Right atrium auricular region (tissue), 2 donors: Measurements from ENCODE around the gene C1orf52. TPM values are rescaled to one million over a fixed set of nuclear protein-coding genes. Genes with fewer than 3 reads are reported as not detected.

Experiments used
- DNase-seq: peaks from one replicate; pipeline ENCODE4 v3.0.0-alpha.2; 2019; ENCODE audit warnings: low spot score
- H3K27ac ChIP-seq, 2 donors: fragments of 200-600 bp; sonication (generic); 1 replicate in 1 of 2; 2 replicates in 1 of 2; pipeline ENCODE4 v1.5.1; 2016 to 2019
- H3K27me3 ChIP-seq, 2 donors: fragments of 200-600 bp; sonication (generic); one replicate each; pipeline versions ENCODE4 v1.5.1 to v1.6.0; 2017 to 2019
- H3K36me3 ChIP-seq: fragments of 200-600 bp; sonication (generic); one replicate; pipeline ENCODE4 v1.5.1; 2016
- H3K4me1 ChIP-seq, 2 donors: fragments of 200-600 bp; sonication (generic); one replicate each; pipeline versions ENCODE4 v1.5.1 to v1.6.0; 2017 to 2019
- H3K4me3 ChIP-seq, 2 donors: fragments of 200-600 bp; sonication (generic); 1 replicate in 1 of 2; 2 replicates in 1 of 2; pipeline ENCODE4 v1.5.1; 2017 to 2019; ENCODE audit warnings: mild to moderate bottlenecking in 1 of 2, moderate library complexity in 1 of 2
- H3K9me3 ChIP-seq, 2 donors: fragments of 200-600 bp; sonication (generic); one replicate each; pipeline ENCODE4 v1.5.1; 2019
- total RNA-seq, 2 donors: library from RNA; depleted of rRNA; stranded (reverse); fragments of >200 nt; gene quantifications; one replicate each; pipeline ENCODE4 v1.1.0, GENCODE V29; 2016
- TF ChIP-seq, protein P1 (sequence below), 2 donors: fragments of 200-600 bp; sonication (generic); IDR thresholded peaks; one replicate each; pipeline ENCODE4 v1.5.1; 2019; ENCODE audit warnings: antibody characterized with exemption in 2 of 2

Gene C1orf52
- total RNA-seq, 2 donors from 2014 or later = 7.5 to 8.6 TPM

DNA sequence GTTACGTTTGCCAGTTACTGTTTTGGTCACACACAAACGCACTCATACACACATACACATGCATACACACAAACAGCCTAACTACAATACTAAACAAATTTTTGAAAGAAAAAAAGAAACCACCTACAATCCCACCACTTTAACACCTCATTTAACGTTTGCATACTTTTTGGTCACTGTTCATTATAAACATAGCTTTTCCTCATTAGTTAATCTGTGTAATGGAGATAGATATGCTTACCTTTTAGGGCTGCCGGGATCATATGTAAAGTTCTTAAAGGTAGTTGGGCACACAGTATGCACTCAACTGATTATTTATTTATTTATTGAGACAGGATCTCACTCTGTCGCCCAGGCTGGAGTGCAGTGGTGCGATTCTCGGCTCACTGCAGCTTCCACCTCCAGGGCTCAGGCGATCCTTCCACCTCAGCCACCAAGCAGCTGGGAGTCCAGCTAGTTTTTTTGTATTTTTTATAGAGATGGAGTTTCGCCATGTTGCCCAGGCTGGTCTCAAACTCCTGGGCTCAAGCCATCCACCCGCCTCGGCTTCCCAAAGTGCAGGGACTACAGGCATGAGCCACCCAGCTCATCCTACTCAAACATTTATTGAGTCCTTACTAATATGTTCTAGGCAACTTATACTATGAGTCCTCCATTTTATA is 17.6 kb upstream of the C1orf52 start:
- no peak for DNase-seq
- H3K4me1 ChIP-seq = peaks cover 0 to 30% of the 10 kb centered on the region in 2 donors
- no peaks in the 10 kb centered on the region for H3K27me3 ChIP-seq
- H3K36me3 ChIP-seq = no peaks in the 10 kb centered on the region
- H3K4me3 ChIP-seq = peak overlapping the region; percentile 86 to 92
- TF ChIP-seq, protein P1, sequence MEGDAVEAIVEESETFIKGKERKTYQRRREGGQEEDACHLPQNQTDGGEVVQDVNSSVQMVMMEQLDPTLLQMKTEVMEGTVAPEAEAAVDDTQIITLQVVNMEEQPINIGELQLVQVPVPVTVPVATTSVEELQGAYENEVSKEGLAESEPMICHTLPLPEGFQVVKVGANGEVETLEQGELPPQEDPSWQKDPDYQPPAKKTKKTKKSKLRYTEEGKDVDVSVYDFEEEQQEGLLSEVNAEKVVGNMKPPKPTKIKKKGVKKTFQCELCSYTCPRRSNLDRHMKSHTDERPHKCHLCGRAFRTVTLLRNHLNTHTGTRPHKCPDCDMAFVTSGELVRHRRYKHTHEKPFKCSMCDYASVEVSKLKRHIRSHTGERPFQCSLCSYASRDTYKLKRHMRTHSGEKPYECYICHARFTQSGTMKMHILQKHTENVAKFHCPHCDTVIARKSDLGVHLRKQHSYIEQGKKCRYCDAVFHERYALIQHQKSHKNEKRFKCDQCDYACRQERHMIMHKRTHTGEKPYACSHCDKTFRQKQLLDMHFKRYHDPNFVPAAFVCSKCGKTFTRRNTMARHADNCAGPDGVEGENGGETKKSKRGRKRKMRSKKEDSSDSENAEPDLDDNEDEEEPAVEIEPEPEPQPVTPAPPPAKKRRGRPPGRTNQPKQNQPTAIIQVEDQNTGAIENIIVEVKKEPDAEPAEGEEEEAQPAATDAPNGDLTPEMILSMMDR (IDR thresholded peaks at IDR 0.05) = no peak
- peak overlapping the region; percentile 95 to 98 for H3K27ac ChIP-seq
- H3K9me3 ChIP-seq = no peaks in the 10 kb centered on the region

- H3K9me3 ChIP-seq = no peaks in the 10 kb centered on the region
- no peaks in the 10 kb centered on the region for H3K36me3 ChIP-seq
- H3K4me3 ChIP-seq = peak within 1 kb of the TSS; percentile 86 to 92
- TF ChIP-seq, protein P1 (IDR thresholded peaks at IDR 0.05) = no peak
- peaks cover 0 to 36% of the 10 kb centered on the region in 2 donors for H3K4me1 ChIP-seq
- H3K27me3 ChIP-seq = no peaks in the 10 kb centered on the region
- DNase-seq = peak; percentile 98
- peak within 1 kb of the TSS; percentile 95 to 98 for H3K27ac ChIP-seq
These were observed 16.9 kb upstream of the C1orf52 start, which contains the start of gene BCL10 for GRCh38 chr1:85276215-85276977. BCL10 (minus strand) TSS chr1:85276632; CDS start chr1:85276352, 280 bp downstream.

GRCh38 chr1:85275701-85276214 is 16.3 kb upstream of the C1orf52 start:
- no peak for DNase-seq
- peak overlapping the region; percentile 95 to 98 for H3K27ac ChIP-seq
- peaks cover 0 to 36% of the 10 kb centered on the region in 2 donors for H3K4me1 ChIP-seq
- no peaks in the 10 kb centered on the region for H3K36me3 ChIP-seq
- no peaks in the 10 kb centered on the region for H3K27me3 ChIP-seq
- H3K4me3 ChIP-seq = peak overlapping the region; percentile 86 to 92
- H3K9me3 ChIP-seq = no peaks in the 10 kb centered on the region
- TF ChIP-seq, protein P1 (IDR thresholded peaks at IDR 0.05) = no peak

DNA sequence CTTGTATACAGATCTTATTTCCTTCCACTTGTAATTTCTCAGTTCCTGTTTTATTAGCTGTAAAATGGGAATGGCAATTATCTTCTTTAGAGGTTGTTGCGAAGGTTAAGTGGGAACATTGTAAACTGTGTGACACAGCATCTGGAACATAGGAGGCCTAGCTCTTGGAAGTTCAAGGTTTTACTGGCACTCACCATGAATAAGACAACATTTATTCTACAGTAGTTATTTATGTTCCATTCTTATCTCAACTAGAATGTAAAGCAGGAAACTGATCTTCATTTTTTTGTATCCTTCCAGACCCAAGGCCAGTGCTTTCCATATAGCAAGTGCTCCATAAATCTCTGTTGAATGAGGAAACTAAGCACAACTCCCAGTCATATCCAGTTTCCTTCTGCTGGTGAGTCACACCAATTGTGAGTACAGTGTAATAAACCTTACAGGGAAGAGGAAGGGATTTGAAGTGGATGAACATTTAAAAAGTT is 15.5 kb upstream of the C1orf52 start:
- DNase-seq = no peak
- peaks cover 4% of the 10 kb centered on the region for H3K36me3 ChIP-seq
- H3K27me3 ChIP-seq = no peaks in the 10 kb centered on the region
- H3K27ac ChIP-seq = peak overlapping the region; percentile 95 to 98
- H3K4me3 ChIP-seq = peak overlapping the region; percentile 86 to 92
- no peaks in the 10 kb centered on the region for H3K9me3 ChIP-seq
- peaks cover 0 to 36% of the 10 kb centered on the region in 2 donors for H3K4me1 ChIP-seq
- TF ChIP-seq, protein P1 (IDR thresholded peaks at IDR 0.05) = no peak

DNA sequence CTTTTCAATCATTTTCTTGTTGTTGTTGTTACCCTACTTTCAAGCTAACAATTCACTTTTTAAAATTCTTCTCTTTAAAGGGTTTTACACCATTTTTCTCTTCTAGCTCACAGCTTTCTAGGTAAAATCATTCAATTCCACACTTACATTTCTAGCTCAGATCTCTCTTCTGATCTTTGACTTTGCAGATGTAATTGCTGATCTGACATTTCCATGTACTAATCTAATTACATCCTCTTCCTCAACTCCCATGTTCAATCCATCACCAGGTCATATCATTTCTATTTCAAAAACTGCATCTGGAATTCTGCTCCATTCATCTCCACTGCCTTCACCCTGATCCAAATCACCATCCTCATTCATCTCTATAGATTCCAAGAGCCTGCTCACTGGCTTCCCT is 13.9 kb upstream of the C1orf52 start:
- H3K4me3 ChIP-seq = no peak overlapping the region
- H3K4me1 ChIP-seq = peaks cover 0 to 36% of the 10 kb centered on the region in 2 donors
- H3K27me3 ChIP-seq = no peaks in the 10 kb centered on the region
- TF ChIP-seq, protein P1 (IDR thresholded peaks at IDR 0.05) = no peak
- no peaks in the 10 kb centered on the region for H3K9me3 ChIP-seq
- no peak overlapping the region for H3K27ac ChIP-seq
- H3K36me3 ChIP-seq = peaks cover 18% of the 10 kb centered on the region
- no peak for DNase-seq
